ENCODE measurements around the gene CHD2. TPM values are rescaled to one million over a fixed set of nuclear protein-coding genes. Genes with fewer than 3 reads are reported as not detected.
"Not testable (repeated sequence)": the region's sequence is repeated elsewhere in the genome, so short reads cannot be mapped to it uniquely, and the experiment has no call there.

The CHD2 gene
- total and polyA plus RNA-seq, 4 donors, result 13.9 to 90.2 (median 49.4) TPM

DNA sequence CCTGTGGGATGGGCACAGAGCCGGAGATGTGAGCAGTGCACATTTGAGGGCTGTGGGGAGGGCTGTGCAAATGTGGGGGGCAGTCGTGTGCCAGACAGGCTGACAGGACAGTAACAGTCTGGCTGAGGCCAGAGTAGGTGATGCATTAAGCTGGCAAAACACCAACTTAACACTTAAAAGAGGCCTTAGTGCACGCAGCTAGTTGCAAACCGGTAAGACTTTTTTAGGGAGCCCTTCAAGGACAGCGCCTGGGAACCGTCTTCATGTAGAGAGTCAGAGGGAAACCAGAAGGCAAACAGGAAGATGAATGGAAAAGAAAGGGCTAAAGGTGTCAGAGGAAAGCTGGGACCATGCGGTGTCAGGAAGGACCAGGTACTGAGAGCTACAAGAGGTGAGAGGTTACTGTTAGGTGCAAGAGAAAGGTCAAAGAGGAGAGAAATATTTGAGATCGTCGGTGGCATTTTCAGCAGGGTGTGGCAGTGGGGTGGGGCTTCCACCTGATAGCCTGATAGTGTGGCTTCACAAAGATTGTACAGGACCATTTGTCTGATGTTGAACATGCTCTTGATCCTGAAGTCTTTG lies 30.0 kb upstream of the CHD2 start (continued):
- TF ChIP-seq EGR1 (IDR thresholded peaks at IDR 0.05; ENCODE audit: low read depth in 2 of 2) (no peak), JUND (IDR thresholded peaks at IDR 0.05) (no peak), RXRA (IDR thresholded peaks at IDR 0.05) (no peak), NR2F2 (IDR thresholded peaks at IDR 0.05) (no peak), FOXA2 (IDR thresholded peaks at IDR 0.05) (no peak), TAF1 (conservative IDR thresholded peaks at IDR 0.05) (no peak), GABPA (IDR thresholded peaks at IDR 0.05 in 1 of 2, conservative IDR thresholded peaks at IDR 0.05 in 1 of 2) (no peak), RAD21 (IDR thresholded peaks at IDR 0.05) (no peak)
- TF ChIP-seq, protein P1, sequence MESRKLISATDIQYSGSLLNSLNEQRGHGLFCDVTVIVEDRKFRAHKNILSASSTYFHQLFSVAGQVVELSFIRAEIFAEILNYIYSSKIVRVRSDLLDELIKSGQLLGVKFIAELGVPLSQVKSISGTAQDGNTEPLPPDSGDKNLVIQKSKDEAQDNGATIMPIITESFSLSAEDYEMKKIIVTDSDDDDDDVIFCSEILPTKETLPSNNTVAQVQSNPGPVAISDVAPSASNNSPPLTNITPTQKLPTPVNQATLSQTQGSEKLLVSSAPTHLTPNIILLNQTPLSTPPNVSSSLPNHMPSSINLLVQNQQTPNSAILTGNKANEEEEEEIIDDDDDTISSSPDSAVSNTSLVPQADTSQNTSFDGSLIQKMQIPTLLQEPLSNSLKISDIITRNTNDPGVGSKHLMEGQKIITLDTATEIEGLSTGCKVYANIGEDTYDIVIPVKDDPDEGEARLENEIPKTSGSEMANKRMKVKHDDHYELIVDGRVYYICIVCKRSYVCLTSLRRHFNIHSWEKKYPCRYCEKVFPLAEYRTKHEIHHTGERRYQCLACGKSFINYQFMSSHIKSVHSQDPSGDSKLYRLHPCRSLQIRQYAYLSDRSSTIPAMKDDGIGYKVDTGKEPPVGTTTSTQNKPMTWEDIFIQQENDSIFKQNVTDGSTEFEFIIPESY (IDR thresholded peaks at IDR 0.05), result no peak

DNA sequence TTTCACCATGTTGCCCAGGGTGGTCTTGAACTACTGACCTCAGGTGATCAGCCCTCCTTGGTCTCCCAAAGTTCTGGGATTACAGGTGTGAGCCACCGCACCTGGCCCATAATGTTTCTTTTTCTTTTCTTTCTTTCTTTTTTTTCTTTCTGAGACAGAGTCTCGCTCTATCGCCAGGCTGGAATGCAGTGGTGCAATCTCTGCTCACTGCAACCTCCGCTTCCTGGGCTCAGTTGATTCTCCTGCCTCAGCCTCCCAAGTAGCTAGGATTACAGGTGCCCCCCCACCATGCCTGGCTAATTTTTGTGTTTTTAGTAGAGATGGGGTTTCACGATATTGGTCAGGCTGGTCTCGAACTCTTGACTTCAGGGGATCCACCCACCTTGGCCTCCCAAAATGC lies 27.2 kb upstream of the CHD2 start:
- DNase-seq (ENCODE audit: low spot score); H3K27ac ChIP-seq (ENCODE audit: low read depth in 1 of 2, low read length in 2 of 2): not testable (repeated sequence)
- WGBS, result 97% methylated on average over 6 of the region's 6 CpGs

DNA sequence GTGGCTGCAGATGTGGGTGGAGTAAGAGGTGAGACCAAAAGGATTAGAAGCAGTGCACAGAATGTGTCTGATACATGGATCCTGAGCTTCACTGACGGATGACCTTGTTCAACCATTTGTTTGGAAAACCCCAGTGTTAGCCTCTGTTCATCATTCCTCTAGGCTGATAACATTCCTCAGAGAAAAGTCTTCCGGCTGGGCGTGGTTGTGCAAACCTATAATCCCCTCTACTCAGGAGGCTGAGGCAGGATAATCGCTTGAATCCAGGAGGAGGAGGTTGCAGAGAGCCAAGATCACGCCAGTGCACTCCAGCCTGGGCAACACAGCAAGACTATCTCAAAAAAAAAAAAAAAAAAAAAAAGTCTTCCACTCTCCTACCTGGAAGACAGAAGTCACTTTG lies 23.1 kb upstream of the CHD2 start:
- no peak for DNase-seq (ENCODE audit: low spot score)
- H3K27me3 ChIP-seq (ENCODE audit: control insufficient read depth in 4 of 4, insufficient read depth in 4 of 4, low read length in 3 of 4), result no peaks in the 10 kb centered on the region
- H3K9me3 ChIP-seq (ENCODE audit: control insufficient read depth in 4 of 4, low read length in 3 of 4), result no peaks in the 10 kb centered on the region
- 89% methylated on average over 5 of the region's 5 CpGs for WGBS
- peaks cover 0 to 9% (median 1%) of the 10 kb centered on the region in 4 donors for H3K4me1 ChIP-seq (ENCODE audit: control insufficient read depth in 4 of 4, insufficient read depth in 4 of 4, low read length in 3 of 4)
- H3K27ac ChIP-seq (ENCODE audit: low read depth in 1 of 2, low read length in 2 of 2), result no peak overlapping the region
- H3K9ac ChIP-seq (ENCODE audit: low read depth in 1 of 2, low read length in 2 of 2), result no peak overlapping the region
- no peak overlapping the region for H3K4me3 ChIP-seq (ENCODE audit: low read depth in 1 of 3, low read length in 3 of 3)
- H3K36me3 ChIP-seq (ENCODE audit: control insufficient read depth in 4 of 4, insufficient read depth in 3 of 4, low read depth in 1 of 4, low read length in 3 of 4), result no peaks in the 10 kb centered on the region
- TF ChIP-seq RXRA (IDR thresholded peaks at IDR 0.05) (no peak), SP1 (IDR thresholded peaks at IDR 0.05) (no peak), FOXA2 (IDR thresholded peaks at IDR 0.05) (no peak)
- TF ChIP-seq, protein P2, sequence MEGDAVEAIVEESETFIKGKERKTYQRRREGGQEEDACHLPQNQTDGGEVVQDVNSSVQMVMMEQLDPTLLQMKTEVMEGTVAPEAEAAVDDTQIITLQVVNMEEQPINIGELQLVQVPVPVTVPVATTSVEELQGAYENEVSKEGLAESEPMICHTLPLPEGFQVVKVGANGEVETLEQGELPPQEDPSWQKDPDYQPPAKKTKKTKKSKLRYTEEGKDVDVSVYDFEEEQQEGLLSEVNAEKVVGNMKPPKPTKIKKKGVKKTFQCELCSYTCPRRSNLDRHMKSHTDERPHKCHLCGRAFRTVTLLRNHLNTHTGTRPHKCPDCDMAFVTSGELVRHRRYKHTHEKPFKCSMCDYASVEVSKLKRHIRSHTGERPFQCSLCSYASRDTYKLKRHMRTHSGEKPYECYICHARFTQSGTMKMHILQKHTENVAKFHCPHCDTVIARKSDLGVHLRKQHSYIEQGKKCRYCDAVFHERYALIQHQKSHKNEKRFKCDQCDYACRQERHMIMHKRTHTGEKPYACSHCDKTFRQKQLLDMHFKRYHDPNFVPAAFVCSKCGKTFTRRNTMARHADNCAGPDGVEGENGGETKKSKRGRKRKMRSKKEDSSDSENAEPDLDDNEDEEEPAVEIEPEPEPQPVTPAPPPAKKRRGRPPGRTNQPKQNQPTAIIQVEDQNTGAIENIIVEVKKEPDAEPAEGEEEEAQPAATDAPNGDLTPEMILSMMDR (IDR thresholded peaks at IDR 0.05; ENCODE audit: low read depth, low read length, missing input control), result no peak
- TF ChIP-seq, protein P3, sequence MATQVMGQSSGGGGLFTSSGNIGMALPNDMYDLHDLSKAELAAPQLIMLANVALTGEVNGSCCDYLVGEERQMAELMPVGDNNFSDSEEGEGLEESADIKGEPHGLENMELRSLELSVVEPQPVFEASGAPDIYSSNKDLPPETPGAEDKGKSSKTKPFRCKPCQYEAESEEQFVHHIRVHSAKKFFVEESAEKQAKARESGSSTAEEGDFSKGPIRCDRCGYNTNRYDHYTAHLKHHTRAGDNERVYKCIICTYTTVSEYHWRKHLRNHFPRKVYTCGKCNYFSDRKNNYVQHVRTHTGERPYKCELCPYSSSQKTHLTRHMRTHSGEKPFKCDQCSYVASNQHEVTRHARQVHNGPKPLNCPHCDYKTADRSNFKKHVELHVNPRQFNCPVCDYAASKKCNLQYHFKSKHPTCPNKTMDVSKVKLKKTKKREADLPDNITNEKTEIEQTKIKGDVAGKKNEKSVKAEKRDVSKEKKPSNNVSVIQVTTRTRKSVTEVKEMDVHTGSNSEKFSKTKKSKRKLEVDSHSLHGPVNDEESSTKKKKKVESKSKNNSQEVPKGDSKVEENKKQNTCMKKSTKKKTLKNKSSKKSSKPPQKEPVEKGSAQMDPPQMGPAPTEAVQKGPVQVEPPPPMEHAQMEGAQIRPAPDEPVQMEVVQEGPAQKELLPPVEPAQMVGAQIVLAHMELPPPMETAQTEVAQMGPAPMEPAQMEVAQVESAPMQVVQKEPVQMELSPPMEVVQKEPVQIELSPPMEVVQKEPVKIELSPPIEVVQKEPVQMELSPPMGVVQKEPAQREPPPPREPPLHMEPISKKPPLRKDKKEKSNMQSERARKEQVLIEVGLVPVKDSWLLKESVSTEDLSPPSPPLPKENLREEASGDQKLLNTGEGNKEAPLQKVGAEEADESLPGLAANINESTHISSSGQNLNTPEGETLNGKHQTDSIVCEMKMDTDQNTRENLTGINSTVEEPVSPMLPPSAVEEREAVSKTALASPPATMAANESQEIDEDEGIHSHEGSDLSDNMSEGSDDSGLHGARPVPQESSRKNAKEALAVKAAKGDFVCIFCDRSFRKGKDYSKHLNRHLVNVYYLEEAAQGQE (IDR thresholded peaks at IDR 0.05), result no peak
- TF ChIP-seq, protein P1 (IDR thresholded peaks at IDR 0.05), result no peak

More for the DNA sequence above, 27.2 kb upstream of the CHD2 start:
- H3K27me3 ChIP-seq (ENCODE audit: control insufficient read depth in 4 of 4, insufficient read depth in 4 of 4, low read length in 3 of 4); H3K4me1 ChIP-seq (ENCODE audit: control insufficient read depth in 4 of 4, insufficient read depth in 4 of 4, low read length in 3 of 4); H3K9me3 ChIP-seq (ENCODE audit: control insufficient read depth in 4 of 4, low read length in 3 of 4); H3K36me3 ChIP-seq (ENCODE audit: control insufficient read depth in 4 of 4, insufficient read depth in 3 of 4, low read depth in 1 of 4, low read length in 3 of 4); H3K4me3 ChIP-seq (ENCODE audit: low read depth in 1 of 3, low read length in 3 of 3); H3K9ac ChIP-seq (ENCODE audit: low read depth in 1 of 2, low read length in 2 of 2): not testable (repeated sequence)
